Activated CD4-positive, CD25-positive, alpha-beta regulatory T cell (primary cell): ENCODE results near the gene CD99.
"Not testable (repeated sequence)": the region's sequence is repeated elsewhere in the genome, so short reads cannot be mapped to it uniquely, and the experiment has no call there.

ENCODE experiments used
- DNase-seq, 4 experiments: peaks; one replicate each; lab custom pipeline; 2025; lab: John Stamatoyannopoulos, UW

The CD99 gene

GRCh38 chrX:2675657-2676200, 15.4 kb upstream of the CD99 start:
- not testable (repeated sequence) for DNase-seq

- DNase-seq: no peak
Measured at GRCh38 chrX:2676794-2677675, 14.1 kb upstream of the CD99 start.

- DNase-seq: no peak
Measured at GRCh38 chrX:2677764-2678163, 13.3 kb upstream of the CD99 start.

GRCh38 chrX:2678583-2678982, 12.5 kb upstream of the CD99 start:
- DNase-seq: no peak

GRCh38 chrX:2679534-2680485, 11.3 kb upstream of the CD99 start:
- no peak for DNase-seq

GRCh38 chrX:2680486-2681348, 10.4 kb upstream of the CD99 start:
- no peak for DNase-seq

GRCh38 chrX:2682565-2683177, 8.4 kb upstream of the CD99 start:
- DNase-seq: no peak

- DNase-seq: no peak
Measured at GRCh38 chrX:2684256-2684655, 6.8 kb upstream of the CD99 start.

- DNase-seq: no peak
Measured at GRCh38 chrX:2685886-2686285, 5.2 kb upstream of the CD99 start.

- no peak for DNase-seq
Measured at GRCh38 chrX:2689773-2690666, 1.1 kb upstream of the CD99 start.

- no peak for DNase-seq
Measured at GRCh38 chrX:2691543-2692220, 587 bp downstream of the CD99 start.

- DNase-seq: no peak
Measured at GRCh38 chrX:2692221-2693112, 1.4 kb downstream of the CD99 start.

- no peak for DNase-seq
Measured at GRCh38 chrX:2693113-2694002, 2.3 kb downstream of the CD99 start.

- no peak for DNase-seq
Measured at GRCh38 chrX:2694914-2695267, 3.8 kb downstream of the CD99 start.

- DNase-seq: no peak
Measured at GRCh38 chrX:2696698-2697215, 5.7 kb downstream of the CD99 start.

- DNase-seq: no peak
Measured at GRCh38 chrX:2697306-2697705, 6.2 kb downstream of the CD99 start.

- no peak for DNase-seq
Measured at GRCh38 chrX:2697741-2698299, 6.7 kb downstream of the CD99 start.
